Psoas muscle (tissue), 8 donors: ENCODE results near the gene KIN. TPM values are rescaled to one million over a fixed set of nuclear protein-coding genes. Genes with fewer than 3 reads are reported as not detected.
A peak's percentile ranks its signal among the peaks of the same experiment; 100 is the strongest.
"Not testable (repeated sequence)": the region's sequence is repeated elsewhere in the genome, so short reads cannot be mapped to it uniquely, and the experiment has no call there.

ENCODE experiments used
- ATAC-seq, 4 donors: fragments of 200-7000 bp; cut with Tn5 transposase; one replicate each; pipeline ENCODE4 v1.9.1; 2020; ENCODE audit warnings: moderate library complexity in 3 of 4, mild to moderate bottlenecking in 2 of 4
- DNase-seq, 2 donors: peaks; one replicate each; pipeline ENCODE4 v3.0.0-alpha.2; 2020
- H3K27ac ChIP-seq: fragments of 200-600 bp; one replicate; pipeline ENCODE4 v1.8.0; 2022
- H3K27me3 ChIP-seq, 3 donors: fragments of 200-600 bp in 1 of 3; one replicate each; pipeline versions ENCODE4 v1.6.1 to v1.8.0; 2013 to 2022; ENCODE audit warnings: low read length in 2 of 3, mild to moderate bottlenecking in 2 of 3, moderate library complexity in 1 of 3; ENCODE audit not compliant: insufficient read depth in 3 of 3
- H3K36me3 ChIP-seq, 2 donors: fragments of 200-600 bp in 1 of 2; one replicate each; pipeline versions ENCODE4 v1.6.1 to v1.8.0; 2013 to 2022; ENCODE audit warnings: low read depth in 1 of 2, mild to moderate bottlenecking in 1 of 2, moderate library complexity in 1 of 2; ENCODE audit not compliant: insufficient read depth in 1 of 2
- H3K4me1 ChIP-seq: fragments of 200-600 bp; one replicate; pipeline ENCODE4 v1.8.0; 2022
- H3K4me3 ChIP-seq: fragments of 200-600 bp; one replicate; pipeline ENCODE4 v1.8.0; 2022; ENCODE audit warnings: mild to moderate bottlenecking
- H3K9me3 ChIP-seq: fragments of 200-600 bp; one replicate; pipeline ENCODE4 v1.8.0; 2022
- WGBS, 3 donors: extraction: QIAGEN DNeasy Blood & Tissue Kit; methylation state at CpG; one replicate each; pipeline versions ENCODE4 v1.1.6 to v1.1.7; 2013; 5-methylcytosine and 5-hydroxymethylcytosine counted together
- intact Hi-C, 2 donors: fragments of 100-400 bp; cut with DNase I; formaldehyde crosslinking; loops; one replicate each; pipeline versions ENCODE4 v1.11.0 to v1.14.2; 2022
- polyA plus RNA-seq, 3 donors: library from polyadenylated mRNA; stranded (reverse); fragments of 200-250 nt; gene quantifications; one replicate each; pipeline ENCODE4 v1.2.3, GENCODE V29; 2013
- total RNA-seq, 4 donors: library from RNA; stranded (reverse); fragmentation: NEBNext Ultra II Directional in 2 of 4; extraction: Animal tissue kit (Norgen Biotek cat#: 25700) in 2 of 4; gene quantifications; one replicate each; pipeline versions ENCODE4 v1.2.1 to v1.2.4, GENCODE V29; 2021 to 2023
- TF ChIP-seq, protein P1 (sequence below): fragments of 200-600 bp; IDR thresholded peaks from one replicate; pipeline ENCODE4 v1.8.0; 2022; ENCODE audit warnings: antibody characterized with exemption
- donor health status: healthy with polysubstance abuse.
- donor health status: DM: no; HTN: no; CAD: no; lungs with moderate emphysema.
- donor health status: Bipolar disorder and iron deficiency.
- donor health status: healthy.
- donor health status: DM: yes; HTN: yes; CAD: no.
- donor health status: DM: no; HTN: no; CAD: no.
- donor health status: DM: no; HTN: no; CAD: no.
- donor health status: DM: yes; HTN: yes; CAD: no.

KIN gene
- total and polyA plus RNA-seq, 7 donors: 5.5 to 11.1 (median 7.1) TPM

DNA sequence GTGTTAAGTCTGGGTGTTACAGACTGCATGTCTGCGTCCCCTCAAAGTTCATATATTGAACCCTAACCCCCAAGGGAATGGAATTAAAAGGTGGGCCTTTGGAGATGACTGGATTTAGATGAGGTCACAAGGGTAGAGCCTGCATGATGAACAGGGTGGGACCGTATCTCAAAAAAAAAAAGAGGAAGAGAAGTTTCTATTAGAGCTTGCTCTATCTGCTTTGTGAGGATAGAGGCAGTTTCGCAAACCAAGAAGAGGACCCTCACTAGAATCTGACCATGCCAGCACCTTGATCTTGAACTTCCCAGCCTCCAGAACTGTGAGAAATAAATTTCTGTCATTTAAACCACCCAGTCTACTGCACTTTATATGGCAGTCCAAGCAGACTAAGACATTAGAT, 1.4 kb downstream of the KIN start:
- Histone ChIP-seq H3K4me1 (peaks cover 30% of the 10 kb centered on the region), H3K36me3 (peaks cover 0 to 12% of the 10 kb centered on the region in 2 donors), H3K4me3 (peak overlapping the region; percentile 97), H3K9me3 (no peaks in the 10 kb centered on the region), H3K27ac (no peak overlapping the region), H3K27me3 (no peaks in the 10 kb centered on the region)
- intact Hi-C loops: no loop called here
- no peak for ATAC-seq
- 72 to 80% (median 73%) methylated on average over 3 of the region's 3 CpGs for WGBS, 3 donors
- DNase-seq: no peak
- TF ChIP-seq, protein P1, sequence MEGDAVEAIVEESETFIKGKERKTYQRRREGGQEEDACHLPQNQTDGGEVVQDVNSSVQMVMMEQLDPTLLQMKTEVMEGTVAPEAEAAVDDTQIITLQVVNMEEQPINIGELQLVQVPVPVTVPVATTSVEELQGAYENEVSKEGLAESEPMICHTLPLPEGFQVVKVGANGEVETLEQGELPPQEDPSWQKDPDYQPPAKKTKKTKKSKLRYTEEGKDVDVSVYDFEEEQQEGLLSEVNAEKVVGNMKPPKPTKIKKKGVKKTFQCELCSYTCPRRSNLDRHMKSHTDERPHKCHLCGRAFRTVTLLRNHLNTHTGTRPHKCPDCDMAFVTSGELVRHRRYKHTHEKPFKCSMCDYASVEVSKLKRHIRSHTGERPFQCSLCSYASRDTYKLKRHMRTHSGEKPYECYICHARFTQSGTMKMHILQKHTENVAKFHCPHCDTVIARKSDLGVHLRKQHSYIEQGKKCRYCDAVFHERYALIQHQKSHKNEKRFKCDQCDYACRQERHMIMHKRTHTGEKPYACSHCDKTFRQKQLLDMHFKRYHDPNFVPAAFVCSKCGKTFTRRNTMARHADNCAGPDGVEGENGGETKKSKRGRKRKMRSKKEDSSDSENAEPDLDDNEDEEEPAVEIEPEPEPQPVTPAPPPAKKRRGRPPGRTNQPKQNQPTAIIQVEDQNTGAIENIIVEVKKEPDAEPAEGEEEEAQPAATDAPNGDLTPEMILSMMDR: no peak

GRCh38 chr10:7782194-7782593, 5.6 kb downstream of the KIN start:
- H3K4me1 ChIP-seq: peaks cover 10% of the 10 kb centered on the region
- H3K9me3 ChIP-seq, H3K4me3 ChIP-seq, DNase-seq, H3K27me3 ChIP-seq, intact Hi-C loops, H3K27ac ChIP-seq: not testable (repeated sequence)
- ATAC-seq: peak in 2 of 4 donors; percentile 53 to 72
- 55 to 84% (median 63%) methylated on average over 6 of the region's 6 CpGs for WGBS, 3 donors
- peaks cover 4 to 48% of the 10 kb centered on the region in 2 donors for H3K36me3 ChIP-seq

DNA sequence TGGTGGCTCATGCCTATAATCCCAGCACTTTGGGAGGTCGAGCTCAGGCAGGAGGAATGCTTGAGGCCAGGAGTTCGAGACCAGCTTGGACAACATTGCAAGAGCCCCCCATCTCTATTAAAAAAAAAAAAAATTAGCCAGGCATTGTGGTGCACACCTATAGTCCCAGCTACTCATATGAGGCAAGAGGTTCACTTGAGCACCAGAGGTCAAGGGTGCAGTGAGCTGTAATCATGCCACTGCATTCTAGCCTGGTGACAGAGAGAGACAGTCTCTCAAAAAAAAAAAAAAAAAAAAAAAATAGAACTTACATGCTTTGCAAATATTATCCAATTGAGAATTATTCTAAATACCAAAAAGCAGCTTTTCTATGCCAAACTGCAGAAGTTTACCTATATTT, 11.0 kb downstream of the KIN start:
- ATAC-seq (no peak), DNase-seq (no peak)
- Histone ChIP-seq H3K27ac (no peak overlapping the region), H3K9me3 (no peaks in the 10 kb centered on the region), H3K4me3 (no peak overlapping the region), H3K4me1 (no peaks in the 10 kb centered on the region), H3K36me3 (peaks cover 4 to 99% of the 10 kb centered on the region in 2 donors), H3K27me3 (no peaks in the 10 kb centered on the region)
- 86 to 95% (median 91%) methylated on average over 2 of the region's 2 CpGs for WGBS, 3 donors
- intact Hi-C loops: no loop called here
- TF ChIP-seq, protein P1: no peak

DNA sequence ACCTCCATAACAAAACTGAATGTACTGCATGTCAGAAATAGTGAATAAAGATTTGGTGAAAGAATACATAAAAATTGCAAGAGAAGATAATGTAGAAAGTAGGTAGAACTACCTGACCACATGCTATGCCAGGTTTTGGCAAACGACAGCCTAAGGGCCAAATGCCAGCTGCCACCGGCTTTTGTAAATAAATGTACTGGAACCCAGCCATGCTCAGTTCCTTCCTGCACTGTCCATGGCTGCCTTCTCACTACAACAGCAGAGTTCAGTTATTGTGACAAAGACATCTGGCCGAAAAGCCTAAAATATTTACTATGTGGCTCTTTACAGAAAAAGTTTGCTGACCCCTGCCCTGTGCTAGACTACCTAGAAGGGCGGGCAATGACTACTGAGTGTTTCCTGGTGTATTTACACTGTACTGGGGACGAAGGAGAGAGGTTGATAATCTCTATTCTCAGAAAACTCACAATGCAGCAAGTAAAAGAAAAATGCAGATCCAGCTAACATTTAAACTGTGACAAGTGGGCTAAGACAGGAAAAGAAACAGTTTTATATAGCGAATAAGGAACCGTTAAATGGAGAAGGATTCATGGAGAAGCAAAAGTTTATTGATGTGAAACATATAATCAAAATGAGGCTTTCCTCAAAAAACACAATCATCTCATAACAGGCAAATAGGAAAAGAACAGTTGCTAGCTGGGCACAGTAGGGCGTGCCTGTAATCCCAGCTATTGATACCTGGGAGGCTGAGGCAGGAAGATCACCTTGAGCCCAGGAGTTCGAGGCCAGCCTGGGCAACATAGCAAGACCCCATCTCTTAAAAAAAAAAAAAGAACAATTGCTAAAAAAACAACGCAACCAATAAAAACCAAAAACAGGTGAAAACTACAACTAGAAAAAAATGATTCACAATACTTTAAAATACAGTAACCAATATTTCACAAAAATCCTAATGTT, 13.7 kb downstream of the KIN start:
- TF ChIP-seq, protein P1: no peak
- intact Hi-C loops: no loop called here
- H3K36me3 ChIP-seq: peaks cover 4 to 87% of the 10 kb centered on the region in 2 donors
- H3K27ac ChIP-seq: no peak overlapping the region
- no peak overlapping the region for H3K4me3 ChIP-seq
- H3K4me1 ChIP-seq: no peaks in the 10 kb centered on the region
- ATAC-seq (no peak), DNase-seq (no peak)
- no peaks in the 10 kb centered on the region for H3K9me3 ChIP-seq
- WGBS, 3 donors: 67 to 73% (median 69%) methylated on average over 10 of the region's 10 CpGs
- no peaks in the 10 kb centered on the region for H3K27me3 ChIP-seq

DNA sequence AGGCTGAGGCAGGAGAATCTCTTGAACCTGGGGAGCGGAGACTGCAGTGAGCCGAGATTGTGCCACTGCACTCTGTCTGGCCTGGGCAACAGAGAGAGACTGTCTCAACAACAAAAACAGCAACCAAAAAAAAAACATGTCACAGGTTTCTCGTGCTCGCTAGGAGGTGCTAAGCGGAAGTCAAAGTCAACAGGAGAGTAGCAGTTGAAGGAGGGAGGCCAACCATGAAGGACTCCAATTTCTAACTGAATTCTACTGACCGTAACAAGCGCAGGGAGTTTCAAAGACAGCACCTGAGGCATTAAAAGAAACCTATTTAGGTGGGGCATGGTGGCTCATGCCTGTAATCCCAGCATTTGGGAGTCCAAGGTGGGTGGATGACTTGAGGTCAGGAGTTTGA, 19.4 kb downstream of the KIN start:
- Histone ChIP-seq H3K27ac (no peak overlapping the region), H3K27me3 (no peaks in the 10 kb centered on the region), H3K4me3 (no peak overlapping the region), H3K36me3 (peaks cover 0 to 88% of the 10 kb centered on the region in 2 donors), H3K4me1 (no peaks in the 10 kb centered on the region), H3K9me3 (no peaks in the 10 kb centered on the region)
- 95 to 97% (median 97%) methylated on average over 7 of the region's 7 CpGs for WGBS, 3 donors
- ATAC-seq: no peak
- no peak for DNase-seq
- intact Hi-C loops: no loop called here
- TF ChIP-seq, protein P1: no peak
